Mesenchymal stem cell (in vitro differentiated cells and primary cell): ENCODE results near the gene MYOG.

ENCODE experiments used
- DNase-seq: peaks from one replicate; pipeline ENCODE4 v3.0.0-alpha.2; 2013
- H2AFZ ChIP-seq: one replicate; pipeline ENCODE4 v1.6.1; 2013; ENCODE audit warnings: low read depth, mild to moderate bottlenecking, control low read depth, inconsistent platforms, low read length, moderate library complexity
- H2AK5ac ChIP-seq: 2 replicates; pipeline ENCODE4 v1.6.1; 2013; ENCODE audit warnings: low read length, moderate library complexity, mild to moderate bottlenecking, inconsistent platforms; ENCODE audit not compliant: severe bottlenecking
- H2BK120ac ChIP-seq: one replicate; pipeline ENCODE4 v1.6.1; 2013; ENCODE audit warnings: low read depth, mild to moderate bottlenecking, inconsistent platforms, low read length, moderate library complexity
- H2BK12ac ChIP-seq, 2 experiments: one replicate each; pipeline ENCODE4 v1.6.1; 2013; ENCODE audit warnings: inconsistent platforms in 2 of 2, low read length in 2 of 2, mild to moderate bottlenecking in 2 of 2, moderate library complexity in 2 of 2, control low read depth in 1 of 2
- H2BK15ac ChIP-seq: one replicate; pipeline ENCODE4 v1.6.1; 2013; ENCODE audit warnings: mild to moderate bottlenecking, low read depth, inconsistent platforms; ENCODE audit not compliant: poor library complexity, severe bottlenecking
- H2BK5ac ChIP-seq: 2 replicates; pipeline ENCODE4 v1.6.1; 2013; ENCODE audit warnings: low read depth, mild to moderate bottlenecking, low read length, control low read depth, inconsistent platforms; ENCODE audit not compliant: poor library complexity, severe bottlenecking
- H3K14ac ChIP-seq, 2 experiments: one replicate each; pipeline ENCODE4 v1.6.1; 2013; ENCODE audit warnings: inconsistent platforms in 2 of 2, low read length in 2 of 2, control low read depth in 1 of 2, mild to moderate bottlenecking in 1 of 2, moderate library complexity in 1 of 2
- H3K18ac ChIP-seq, 2 experiments: one replicate each; pipeline ENCODE4 v1.6.1; 2013; ENCODE audit warnings: inconsistent platforms in 2 of 2, low read length in 2 of 2, control low read depth in 1 of 2, low read depth in 1 of 2, mild to moderate bottlenecking in 1 of 2
- H3K23ac ChIP-seq, 2 experiments: one replicate each; pipeline ENCODE4 v1.6.1; 2013; ENCODE audit warnings: inconsistent platforms in 2 of 2, low read length in 2 of 2, mild to moderate bottlenecking in 2 of 2, moderate library complexity in 2 of 2, control low read depth in 1 of 2
- H3K27ac ChIP-seq: 2 replicates; pipeline ENCODE4 v1.5.1; 2013; ENCODE audit warnings: mild to moderate bottlenecking, moderate library complexity, low read length, control low read depth, inconsistent platforms; ENCODE audit not compliant: poor library complexity, severe bottlenecking
- H3K27me3 ChIP-seq, 2 experiments: 2 replicates each; pipeline versions ENCODE4 v1.6.1 to v1.7.0; 2013; ENCODE audit warnings: low read length in 2 of 2, mild to moderate bottlenecking in 2 of 2, moderate library complexity in 2 of 2, control low read depth in 1 of 2, inconsistent platforms in 1 of 2; ENCODE audit not compliant: control insufficient read depth in 1 of 2, insufficient read depth in 1 of 2
- H3K36me3 ChIP-seq, 2 experiments: 2 replicates each; pipeline versions ENCODE4 v1.6.1 to v1.7.0; 2013; ENCODE audit warnings: low read length in 2 of 2, control low read depth in 1 of 2, inconsistent platforms in 1 of 2, low read depth in 1 of 2, mild to moderate bottlenecking in 1 of 2; ENCODE audit not compliant: insufficient read depth in 2 of 2, control insufficient read depth in 1 of 2
- H3K4ac ChIP-seq, 2 experiments: one replicate each; pipeline ENCODE4 v1.6.1; 2013; ENCODE audit warnings: inconsistent platforms in 2 of 2, low read length in 2 of 2, mild to moderate bottlenecking in 2 of 2, moderate library complexity in 2 of 2, control low read depth in 1 of 2, low read depth in 1 of 2
- H3K4me1 ChIP-seq: 2 replicates; pipeline ENCODE4 v1.6.1; 2013; ENCODE audit warnings: low read depth, low read length, control low read depth; ENCODE audit not compliant: control insufficient read depth, insufficient read depth
- H3K4me2 ChIP-seq: 2 replicates; pipeline ENCODE4 v1.6.1; 2013; ENCODE audit warnings: low read length, mild to moderate bottlenecking, inconsistent platforms; ENCODE audit not compliant: poor library complexity, severe bottlenecking
- H3K4me3 ChIP-seq, 2 experiments: 2 replicates each; pipeline versions ENCODE4 v1.5.1 to v1.7.0; 2013; ENCODE audit warnings: low read length in 2 of 2, mild to moderate bottlenecking in 2 of 2, control low read depth in 1 of 2, low read depth in 1 of 2; ENCODE audit not compliant: insufficient read depth in 1 of 2
- H3K79me1 ChIP-seq: replicated peaks from 2 replicates; pipeline ENCODE4 v1.6.1; 2013; ENCODE audit warnings: mild to moderate bottlenecking, control low read depth, low read length, inconsistent platforms; ENCODE audit not compliant: poor library complexity, severe bottlenecking
- H3K9ac ChIP-seq: 2 replicates; pipeline ENCODE4 v1.7.0; 2013; ENCODE audit warnings: mild to moderate bottlenecking, low read length, moderate library complexity
- H3K9me3 ChIP-seq: 2 replicates; pipeline ENCODE4 v1.7.0; 2013; ENCODE audit warnings: mild to moderate bottlenecking, low read length; ENCODE audit not compliant: control insufficient read depth
- H4K8ac ChIP-seq: one replicate; pipeline ENCODE4 v1.6.1; 2013; ENCODE audit warnings: inconsistent platforms, mild to moderate bottlenecking, low read length, moderate library complexity
- H4K91ac ChIP-seq: one replicate; pipeline ENCODE4 v1.6.1; 2013; ENCODE audit warnings: mild to moderate bottlenecking, low read length, inconsistent platforms
- WGBS: methylation state at CpG from one replicate; pipeline ENCODE4 v1.1.7; 2013; ENCODE audit warnings: mixed read lengths; 5-methylcytosine and 5-hydroxymethylcytosine counted together

Gene MYOG

GRCh38 chr1:203114202-203114601 is 28.4 kb upstream of the MYOG start:
- WGBS: 67% methylated on average over 6 of the region's 7 CpGs
- Histone ChIP-seq H3K4me2 (no peak overlapping the region), H3K4me3 (no peak overlapping the region), H3K27me3 (peaks cover 64 to 87% of the 10 kb centered on the region in 2 experiments), H3K79me1 (no peaks in the 10 kb centered on the region), H3K23ac (no peak overlapping the region), H2AK5ac (no peak overlapping the region), H3K4ac (no peak overlapping the region), H2BK15ac (no peak overlapping the region), H3K18ac (no peak overlapping the region), H3K4me1 (peaks cover 6% of the 10 kb centered on the region), H3K9ac (no peak overlapping the region), H2AFZ (no peak overlapping the region), H4K8ac (no peak overlapping the region), H3K27ac (no peak overlapping the region), H4K91ac (no peak overlapping the region), H3K36me3 (no peaks in the 10 kb centered on the region), H3K14ac (no peak overlapping the region), H3K9me3 (no peaks in the 10 kb centered on the region), H2BK12ac (no peak overlapping the region), H2BK5ac (no peak overlapping the region), H2BK120ac (no peak overlapping the region)
- DNase-seq: no peak

- no peak overlapping the region for H2BK15ac ChIP-seq
- H2BK120ac ChIP-seq: no peak overlapping the region
- H3K9ac ChIP-seq: no peak overlapping the region
- no peak overlapping the region for H2AFZ ChIP-seq
- peaks cover 5% of the 10 kb centered on the region for H3K4me1 ChIP-seq
- H3K27ac ChIP-seq: no peak overlapping the region
- H3K14ac ChIP-seq: no peak overlapping the region
- no peak overlapping the region for H3K4me2 ChIP-seq
- 58% methylated on average over 4 of the region's 4 CpGs for WGBS
- H2AK5ac ChIP-seq: no peak overlapping the region
- no peak overlapping the region for H4K91ac ChIP-seq
- H3K23ac ChIP-seq: no peak overlapping the region
- H3K9me3 ChIP-seq: no peaks in the 10 kb centered on the region
- no peak overlapping the region for H2BK12ac ChIP-seq
- H3K27me3 ChIP-seq: peaks cover 61 to 87% of the 10 kb centered on the region in 2 experiments
- DNase-seq: no peak
- no peak overlapping the region for H2BK5ac ChIP-seq
- H3K18ac ChIP-seq: no peak overlapping the region
- no peak overlapping the region for H3K4me3 ChIP-seq
- H4K8ac ChIP-seq: no peak overlapping the region
- no peaks in the 10 kb centered on the region for H3K79me1 ChIP-seq
- H3K36me3 ChIP-seq: no peaks in the 10 kb centered on the region
- H3K4ac ChIP-seq: no peak overlapping the region
These were observed 27.5 kb upstream of the MYOG start for GRCh38 chr1:203113308-203113707.

GRCh38 chr1:203112475-203112874 is 26.7 kb upstream of the MYOG start:
- H3K4ac ChIP-seq: no peak overlapping the region
- DNase-seq: peak; percentile 53
- no peak overlapping the region for H2AK5ac ChIP-seq
- WGBS: 65% methylated on average over 2 of the region's 2 CpGs
- no peak overlapping the region for H4K91ac ChIP-seq
- H3K27me3 ChIP-seq: peaks cover 63 to 89% of the 10 kb centered on the region in 2 experiments
- H4K8ac ChIP-seq: no peak overlapping the region
- H2BK12ac ChIP-seq: no peak overlapping the region
- no peak overlapping the region for H3K18ac ChIP-seq
- no peak overlapping the region for H3K9ac ChIP-seq
- no peak overlapping the region for H3K4me3 ChIP-seq
- no peaks in the 10 kb centered on the region for H3K36me3 ChIP-seq
- H3K79me1 ChIP-seq: no peaks in the 10 kb centered on the region
- no peak overlapping the region for H2BK120ac ChIP-seq
- no peak overlapping the region for H2BK5ac ChIP-seq
- no peak overlapping the region for H3K23ac ChIP-seq
- H3K27ac ChIP-seq: no peak overlapping the region
- no peak overlapping the region for H2AFZ ChIP-seq
- no peak overlapping the region for H3K14ac ChIP-seq
- no peak overlapping the region for H3K4me2 ChIP-seq
- H3K4me1 ChIP-seq: peaks cover under 1% of the 10 kb centered on the region
- H3K9me3 ChIP-seq: no peaks in the 10 kb centered on the region
- no peak overlapping the region for H2BK15ac ChIP-seq

GRCh38 chr1:203104789-203105390 is 19.1 kb upstream of the MYOG start:
- no peaks in the 10 kb centered on the region for H3K79me1 ChIP-seq
- H3K4me1 ChIP-seq: no peaks in the 10 kb centered on the region
- no peak overlapping the region for H2BK120ac ChIP-seq
- H3K27me3 ChIP-seq: peaks cover 48 to 76% of the 10 kb centered on the region in 2 experiments
- no peak overlapping the region for H2BK5ac ChIP-seq
- H2AFZ ChIP-seq: no peak overlapping the region
- H3K14ac ChIP-seq: no peak overlapping the region
- no peak overlapping the region for H2BK12ac ChIP-seq
- H4K91ac ChIP-seq: no peak overlapping the region
- no peak overlapping the region for H2AK5ac ChIP-seq
- no peak for DNase-seq
- no peak overlapping the region for H3K23ac ChIP-seq
- H3K4ac ChIP-seq: no peak overlapping the region
- H3K36me3 ChIP-seq: no peaks in the 10 kb centered on the region
- H3K27ac ChIP-seq: no peak overlapping the region
- H3K4me3 ChIP-seq: no peak overlapping the region
- no peak overlapping the region for H2BK15ac ChIP-seq
- no peak overlapping the region for H3K9ac ChIP-seq
- peaks cover 14% of the 10 kb centered on the region for H3K9me3 ChIP-seq
- no peak overlapping the region for H4K8ac ChIP-seq
- H3K18ac ChIP-seq: no peak overlapping the region
- no peak overlapping the region for H3K4me2 ChIP-seq
